Liver (tissue), 9 donors: Measurements from ENCODE around the gene AKR1C2. TPM values are rescaled to one million over a fixed set of nuclear protein-coding genes. Genes with fewer than 3 reads are reported as not detected.
"Not testable (repeated sequence)": the region's sequence is repeated elsewhere in the genome, so short reads cannot be mapped to it uniquely, and the experiment has no call there.

Source experiments
- DNase-seq: peaks from one replicate; pipeline ENCODE4 v3.0.0-alpha.2; 2017; ENCODE audit warnings: low spot score
- H3K27ac ChIP-seq, 2 donors: one replicate each; pipeline ENCODE4 v1.7.0; 2013; ENCODE audit warnings: inconsistent platforms in 2 of 2, low read length in 2 of 2, control low read depth in 1 of 2, low read depth in 1 of 2, mild to moderate bottlenecking in 1 of 2
- H3K27me3 ChIP-seq, 4 donors: one replicate each; pipeline versions ENCODE4 v1.6.1 to v1.7.0; 2013; ENCODE audit warnings: low read length in 3 of 4, inconsistent platforms in 1 of 4, mild to moderate bottlenecking in 1 of 4, moderate library complexity in 1 of 4; ENCODE audit not compliant: control insufficient read depth in 4 of 4, insufficient read depth in 4 of 4
- H3K36me3 ChIP-seq, 4 donors: one replicate each; pipeline versions ENCODE4 v1.6.1 to v1.7.0; 2013; ENCODE audit warnings: low read length in 3 of 4, mild to moderate bottlenecking in 3 of 4, low read depth in 1 of 4, moderate library complexity in 1 of 4; ENCODE audit not compliant: control insufficient read depth in 4 of 4, insufficient read depth in 3 of 4
- H3K4me1 ChIP-seq, 4 donors: one replicate each; pipeline versions ENCODE4 v1.6.1 to v1.7.0; 2013; ENCODE audit warnings: low read length in 3 of 4, mild to moderate bottlenecking in 3 of 4, moderate library complexity in 1 of 4; ENCODE audit not compliant: control insufficient read depth in 4 of 4, insufficient read depth in 4 of 4
- H3K4me3 ChIP-seq, 3 donors: one replicate each; pipeline versions ENCODE4 v1.6.1 to v1.7.0; 2013; ENCODE audit warnings: low read length in 3 of 3, control low read depth in 1 of 3, low read depth in 1 of 3, mild to moderate bottlenecking in 1 of 3
- H3K9ac ChIP-seq, 2 donors: one replicate each; pipeline ENCODE4 v1.7.0; 2013; ENCODE audit warnings: low read length in 2 of 2, mild to moderate bottlenecking in 2 of 2, moderate library complexity in 2 of 2, control low read depth in 1 of 2, low read depth in 1 of 2
- H3K9me3 ChIP-seq, 4 donors: one replicate each; pipeline versions ENCODE4 v1.6.1 to v1.7.0; 2013; ENCODE audit warnings: low read length in 3 of 4; ENCODE audit not compliant: control insufficient read depth in 4 of 4
- RXRA ChIP-seq, 2 donors: IDR thresholded peaks; 2 replicates each; pipeline ENCODE4 v1.6.1; 2017 to 2018; ENCODE audit warnings: antibody characterized with exemption in 2 of 2, mild to moderate bottlenecking in 1 of 2
- ZBTB33 ChIP-seq: IDR thresholded peaks from 2 replicates; pipeline ENCODE4 v1.6.1; 2016; ENCODE audit warnings: antibody characterized with exemption
- WGBS: extraction: QIAGEN DNeasy Blood & Tissue Kit; methylation state at CpG from one replicate; pipeline ENCODE4 v1.1.7; 2013; 5-methylcytosine and 5-hydroxymethylcytosine counted together
- polyA plus RNA-seq, 2 donors: library from polyadenylated mRNA; stranded (reverse) in 1 of 2; unstranded in 1 of 2; fragments of 200-250 nt in 1 of 2; fragments of >200 nt in 1 of 2; fragmentation: Nextera tagmentation in 1 of 2; extraction: Ambion mirVana in 1 of 2; gene quantifications; one replicate each; pipeline versions ENCODE4 v1.2.1 to v1.2.3, GENCODE V29; 2013 to 2015
- total RNA-seq, 2 donors: library from RNA; depleted of rRNA; stranded (reverse); fragments of >200 nt; gene quantifications; one replicate each; pipeline ENCODE4 v1.2.3, GENCODE V29; 2014
- donor health status: healthy.
- donor health status: healthy.
- donor health status: healthy.
- donor health status: healthy.
- donor health status: healthy.

AKR1C2 gene
- total and polyA plus RNA-seq, 4 donors: 63.8 to 699 (median 162) TPM

- Histone ChIP-seq H3K4me3 (no peak overlapping the region), H3K4me1 (no peaks in the 10 kb centered on the region), H3K27me3 (no peaks in the 10 kb centered on the region), H3K36me3 (peaks cover 0 to 28% (median 20%) of the 10 kb centered on the region in 4 donors), H3K9ac (no peak overlapping the region), H3K27ac (no peak overlapping the region), H3K9me3 (no peaks in the 10 kb centered on the region)
- TF ChIP-seq ZBTB33: no peak
- no peak for DNase-seq
These were observed 26.6 kb downstream of the AKR1C2 start for GRCh38 chr10:4977025-4977424.

GRCh38 chr10:4974400-4974799 is 29.3 kb downstream of the AKR1C2 start:
- H3K9me3 ChIP-seq, H3K27me3 ChIP-seq, H3K4me1 ChIP-seq, DNase-seq, H3K9ac ChIP-seq, H3K4me3 ChIP-seq, H3K27ac ChIP-seq: not testable (repeated sequence)
- H3K36me3 ChIP-seq: peaks cover 0 to 31% (median 22%) of the 10 kb centered on the region in 4 donors

- WGBS: 92% methylated on average over 1 of the region's 1 CpG
- H3K27ac ChIP-seq, H3K27me3 ChIP-seq, H3K9ac ChIP-seq, H3K9me3 ChIP-seq, H3K4me1 ChIP-seq, H3K4me3 ChIP-seq, DNase-seq: not testable (repeated sequence)
- H3K36me3 ChIP-seq: peaks cover 0 to 33% (median 30%) of the 10 kb centered on the region in 4 donors
- peak; percentile 48 to 68 for TF ChIP-seq RXRA (IDR thresholded peaks at IDR 0.05)
These were observed 30.4 kb downstream of the AKR1C2 start for GRCh38 chr10:4973294-4973693.

GRCh38 chr10:4972369-4973142 is 31.1 kb downstream of the AKR1C2 start:
- 96% methylated on average over 16 of the region's 18 CpGs for WGBS
- not testable (repeated sequence) for H3K27ac ChIP-seq

GRCh38 chr10:4970362-4970761 is 33.3 kb downstream of the AKR1C2 start:
- peaks cover 0 to 28% (median 23%) of the 10 kb centered on the region in 4 donors for H3K36me3 ChIP-seq
- DNase-seq: not testable (repeated sequence)

More at GRCh38 chr10:4972369-4973142, 31.1 kb downstream of the AKR1C2 start:
- H3K27me3 ChIP-seq, H3K4me3 ChIP-seq, H3K9ac ChIP-seq, H3K9me3 ChIP-seq, H3K4me1 ChIP-seq, DNase-seq: not testable (repeated sequence)
- H3K36me3 ChIP-seq: peaks cover 0 to 33% (median 30%) of the 10 kb centered on the region in 4 donors

GRCh38 chr10:4969289-4969688 is 34.4 kb downstream of the AKR1C2 start:
- 95% methylated on average over 3 of the region's 3 CpGs for WGBS
- not testable (repeated sequence) for H3K9ac ChIP-seq, DNase-seq, H3K4me3 ChIP-seq, H3K4me1 ChIP-seq, H3K27me3 ChIP-seq, H3K27ac ChIP-seq, H3K9me3 ChIP-seq
- peaks cover 0 to 26% (median 20%) of the 10 kb centered on the region in 4 donors for H3K36me3 ChIP-seq

More at GRCh38 chr10:4970362-4970761, 33.3 kb downstream of the AKR1C2 start:
- not testable (repeated sequence) for H3K27ac ChIP-seq, H3K4me1 ChIP-seq, H3K9ac ChIP-seq, H3K27me3 ChIP-seq, H3K4me3 ChIP-seq, H3K9me3 ChIP-seq
- WGBS: 95% methylated on average over 2 of the region's 2 CpGs

GRCh38 chr10:4967189-4967588 is 36.5 kb downstream of the AKR1C2 start:
- Histone ChIP-seq H3K27ac (peak overlapping the region; percentile 31 to 35), H3K36me3 (peaks cover 0 to 24% (median 18%) of the 10 kb centered on the region in 4 donors)
- WGBS: 95% methylated on average over 3 of the region's 3 CpGs
- not testable (repeated sequence) for H3K4me3 ChIP-seq, DNase-seq, H3K9ac ChIP-seq, H3K4me1 ChIP-seq, H3K27me3 ChIP-seq, H3K9me3 ChIP-seq
